Smooth muscle cell (in vitro differentiated cells): ENCODE data around the gene SPR. TPM values are rescaled to one million over a fixed set of nuclear protein-coding genes. Genes with fewer than 3 reads are reported as not detected.

Experiments
- DNase-seq: peaks from one replicate; lab custom pipeline; 2025; ENCODE audit not compliant: unreplicated experiment; lab: John Stamatoyannopoulos, UW
- H2AFZ ChIP-seq: fragments of 200-600 bp; sonication (generic); 2 replicates; pipeline ENCODE4 v1.6.0; 2016; ENCODE audit warnings: antibody characterized with exemption, low read depth, mild to moderate bottlenecking
- H3F3A ChIP-seq: fragments of 200-600 bp; sonication (generic); 2 replicates; pipeline ENCODE4 v1.6.0; 2017; ENCODE audit warnings: antibody characterized with exemption, low read depth
- H3K27ac ChIP-seq: fragments of 200-600 bp; sonication (generic); 2 replicates; pipeline ENCODE4 v1.5.1; 2016; ENCODE audit warnings: low read depth, mild to moderate bottlenecking
- H3K27me3 ChIP-seq: fragments of 200-600 bp; sonication (generic); 2 replicates; pipeline ENCODE4 v1.6.1; 2016; ENCODE audit warnings: low read depth, mild to moderate bottlenecking
- H3K36me3 ChIP-seq: fragments of 200-600 bp; sonication (generic); 2 replicates; pipeline ENCODE4 v1.5.1; 2016; ENCODE audit warnings: low read depth
- H3K4me1 ChIP-seq: fragments of 200-600 bp; sonication (generic); 2 replicates; pipeline ENCODE4 v1.5.1; 2016; ENCODE audit warnings: low read depth
- H3K4me2 ChIP-seq: fragments of 200-600 bp; sonication (generic); 2 replicates; pipeline ENCODE4 v1.6.0; 2016; ENCODE audit warnings: mild to moderate bottlenecking
- H3K4me3 ChIP-seq: fragments of 200-600 bp; sonication (generic); 2 replicates; pipeline ENCODE4 v1.5.1; 2016; ENCODE audit warnings: mild to moderate bottlenecking
- H3K79me2 ChIP-seq: fragments of 200-600 bp; sonication (generic); 2 replicates; pipeline ENCODE4 v1.6.0; 2016; ENCODE audit warnings: low read depth, mild to moderate bottlenecking
- H3K9ac ChIP-seq: fragments of 200-600 bp; sonication (generic); 2 replicates; pipeline ENCODE4 v1.6.0; 2016; ENCODE audit warnings: low read depth
- H3K9me3 ChIP-seq: fragments of 200-600 bp; sonication (generic); replicated peaks from 2 replicates; pipeline ENCODE4 v1.5.1; 2016; ENCODE audit warnings: low read depth
- H4K20me1 ChIP-seq: fragments of 200-600 bp; sonication (generic); 2 replicates; pipeline ENCODE4 v1.6.0; 2016; ENCODE audit warnings: low read depth
- CTCF ChIP-seq: fragments of 200-600 bp; sonication (generic); IDR thresholded peaks from 2 replicates; pipeline ENCODE4 v1.5.1; 2017; ENCODE audit warnings: borderline replicate concordance, mild to moderate bottlenecking, antibody characterized with exemption; ENCODE audit not compliant: insufficient read depth, poor library complexity, severe bottlenecking
- WGBS: methylation state at CpG from one replicate; pipeline ENCODE4 v1.1.7; 2016; ENCODE audit warnings: low lambda C conversion rate; 5-methylcytosine and 5-hydroxymethylcytosine counted together
- polyA plus RNA-seq: library from polyadenylated mRNA; unstranded; fragments of >200 nt; fragmentation: Nextera tagmentation; extraction: Ambion mirVana; gene quantifications from 2 replicates; pipeline ENCODE4 v1.2.1, GENCODE V29; 2016
- total RNA-seq: library from RNA; depleted of rRNA; stranded (reverse); fragments of >200 nt; gene quantifications from 2 replicates; pipeline ENCODE4 v1.2.3, GENCODE V29; 2014

Gene SPR
- total and polyA plus RNA-seq, 2 experiments from 2014 or later: 4.1 to 13.2 TPM

GRCh38 chr2:72935611-72935957 is 48.4 kb downstream of the SPR start:
- no peak overlapping the region for H3K27ac ChIP-seq
- H3K4me3 ChIP-seq: no peak overlapping the region
- no peaks in the 10 kb centered on the region for H3F3A ChIP-seq
- no peak overlapping the region for H3K9ac ChIP-seq
- H3K36me3 ChIP-seq: no peaks in the 10 kb centered on the region
- no peaks in the 10 kb centered on the region for H3K9me3 ChIP-seq
- H3K4me1 ChIP-seq: peaks cover 3% of the 10 kb centered on the region
- TF ChIP-seq CTCF: no peak
- H2AFZ ChIP-seq: no peak overlapping the region
- no peaks in the 10 kb centered on the region for H3K27me3 ChIP-seq
- H3K4me2 ChIP-seq: no peak overlapping the region
- no peaks in the 10 kb centered on the region for H3K79me2 ChIP-seq
- no peak for DNase-seq
- no peaks in the 10 kb centered on the region for H4K20me1 ChIP-seq
- WGBS: 89% methylated on average over 2 of the region's 2 CpGs

- no peak for DNase-seq
- H3K9me3 ChIP-seq: no peaks in the 10 kb centered on the region
- no peak for TF ChIP-seq CTCF
- H4K20me1 ChIP-seq: no peaks in the 10 kb centered on the region
- no peaks in the 10 kb centered on the region for H3K27me3 ChIP-seq
- no peak overlapping the region for H2AFZ ChIP-seq
- no peak overlapping the region for H3K9ac ChIP-seq
- H3K4me2 ChIP-seq: no peak overlapping the region
- peaks cover 5% of the 10 kb centered on the region for H3K4me1 ChIP-seq
- no peaks in the 10 kb centered on the region for H3F3A ChIP-seq
- no peaks in the 10 kb centered on the region for H3K79me2 ChIP-seq
- no peaks in the 10 kb centered on the region for H3K36me3 ChIP-seq
- no peak overlapping the region for H3K27ac ChIP-seq
- H3K4me3 ChIP-seq: no peak overlapping the region
- WGBS: 82% methylated on average over 19 of the region's 19 CpGs
These were observed 49.6 kb downstream of the SPR start for GRCh38 chr2:72936660-72937355.

- no peak overlapping the region for H3K4me2 ChIP-seq
- no peak overlapping the region for H3K4me3 ChIP-seq
- no peaks in the 10 kb centered on the region for H3K27me3 ChIP-seq
- no peak for DNase-seq
- no peaks in the 10 kb centered on the region for H3F3A ChIP-seq
- no peak overlapping the region for H3K9ac ChIP-seq
- no peaks in the 10 kb centered on the region for H4K20me1 ChIP-seq
- H3K9me3 ChIP-seq: no peaks in the 10 kb centered on the region
- H3K36me3 ChIP-seq: no peaks in the 10 kb centered on the region
- no peak overlapping the region for H2AFZ ChIP-seq
- WGBS: 92% methylated on average over 15 of the region's 15 CpGs
- H3K27ac ChIP-seq: no peak overlapping the region
- no peak for TF ChIP-seq CTCF
- H3K79me2 ChIP-seq: no peaks in the 10 kb centered on the region
- H3K4me1 ChIP-seq: peaks cover 5% of the 10 kb centered on the region
These were observed 50.1 kb downstream of the SPR start for GRCh38 chr2:72937356-72937669.

GRCh38 chr2:72938455-72938854 is 51.2 kb downstream of the SPR start:
- Histone ChIP-seq H3K9ac (no peak overlapping the region), H4K20me1 (no peaks in the 10 kb centered on the region), H2AFZ (no peak overlapping the region), H3K79me2 (no peaks in the 10 kb centered on the region), H3K4me3 (no peak overlapping the region), H3K27me3 (no peaks in the 10 kb centered on the region), H3F3A (no peaks in the 10 kb centered on the region), H3K4me1 (peaks cover 5% of the 10 kb centered on the region), H3K27ac (no peak overlapping the region), H3K9me3 (no peaks in the 10 kb centered on the region), H3K4me2 (no peak overlapping the region), H3K36me3 (no peaks in the 10 kb centered on the region)
- DNase-seq: no peak
- 92% methylated on average over 4 of the region's 5 CpGs for WGBS
- TF ChIP-seq CTCF: no peak
